Astrocyte (in vitro differentiated cells and primary cell): Measurements from ENCODE around the gene MN1. TPM values are rescaled to one million over a fixed set of nuclear protein-coding genes. Genes with fewer than 3 reads are reported as not detected.

Experiments used
- DNase-seq: peaks from one replicate; pipeline ENCODE4 v3.0.0-alpha.2; 2010; ENCODE audit warnings: low read depth
- FAIRE-seq: peaks from 2 replicates; lab custom pipeline; 2011; peaks lifted over from hg19 to GRCh38; lab: Jason Lieb, UNC
- H2AFZ ChIP-seq: 2 replicates; pipeline ENCODE4 v1.6.0; 2012; ENCODE audit warnings: low read depth, low read length, inconsistent platforms
- H3K27ac ChIP-seq: 2 replicates; pipeline ENCODE4 v1.5.1; 2011; ENCODE audit warnings: low read depth, low read length, inconsistent platforms
- H3K27me3 ChIP-seq: 2 replicates; pipeline ENCODE4 v1.6.0; 2011; ENCODE audit warnings: low read length, inconsistent platforms; ENCODE audit not compliant: insufficient read depth
- H3K36me3 ChIP-seq: 2 replicates; pipeline ENCODE4 v1.5.1; 2011; ENCODE audit warnings: low read length, inconsistent platforms; ENCODE audit not compliant: insufficient read depth
- H3K4me1 ChIP-seq: 2 replicates; pipeline ENCODE4 v1.5.1; 2011; ENCODE audit warnings: low read length, inconsistent platforms; ENCODE audit not compliant: insufficient read depth
- H3K4me2 ChIP-seq: 2 replicates; pipeline ENCODE4 v1.6.0; 2012; ENCODE audit warnings: low read length, inconsistent platforms
- H3K4me3 ChIP-seq: 2 replicates; pipeline ENCODE4 v1.5.1; 2011; ENCODE audit warnings: low read depth, mild to moderate bottlenecking, low read length, inconsistent platforms; ENCODE audit not compliant: insufficient read depth
- H3K79me2 ChIP-seq: 2 replicates; pipeline ENCODE4 v1.6.0; 2012; ENCODE audit warnings: mild to moderate bottlenecking, low read length, inconsistent platforms; ENCODE audit not compliant: insufficient read depth
- H3K9ac ChIP-seq: 2 replicates; pipeline ENCODE4 v1.6.0; 2012; ENCODE audit warnings: mild to moderate bottlenecking, low read length, inconsistent platforms
- H3K9me3 ChIP-seq: 2 replicates; pipeline ENCODE4 v1.5.1; 2012; ENCODE audit warnings: low read depth, mild to moderate bottlenecking, low read length, inconsistent platforms; ENCODE audit not compliant: insufficient read depth
- H4K20me1 ChIP-seq: 2 replicates; pipeline ENCODE4 v1.6.0; 2012; ENCODE audit warnings: low read length, inconsistent platforms; ENCODE audit not compliant: insufficient read depth
- H3K27ac Mint-ChIP-seq: one replicate; pipeline ENCODE4 v1.8.0; 2021; ENCODE audit warnings: mild to moderate bottlenecking, mixed read lengths; ENCODE audit not compliant: unreplicated experiment
- H3K27me3 Mint-ChIP-seq: one replicate; pipeline ENCODE4 v1.8.0; 2021; ENCODE audit warnings: low read depth, mixed read lengths; ENCODE audit not compliant: unreplicated experiment
- H3K36me3 Mint-ChIP-seq: one replicate; pipeline ENCODE4 v1.8.0; 2021; ENCODE audit warnings: low read depth, mixed read lengths; ENCODE audit not compliant: unreplicated experiment
- H3K4me1 Mint-ChIP-seq: one replicate; pipeline ENCODE4 v1.8.0; 2021; ENCODE audit warnings: low read depth, mixed read lengths; ENCODE audit not compliant: unreplicated experiment
- H3K4me3 Mint-ChIP-seq: one replicate; pipeline ENCODE4 v1.8.0; 2021; ENCODE audit warnings: mild to moderate bottlenecking, moderate library complexity, mixed read lengths; ENCODE audit not compliant: unreplicated experiment
- H3K9me3 Mint-ChIP-seq: one replicate; pipeline ENCODE4 v1.8.0; 2021; ENCODE audit warnings: mild to moderate bottlenecking, mixed read lengths; ENCODE audit not compliant: unreplicated experiment
- EZH2 ChIP-seq: IDR thresholded peaks from 2 replicates; pipeline ENCODE4 v1.6.1; 2012; ENCODE audit warnings: mild to moderate bottlenecking, low read length, inconsistent platforms; ENCODE audit not compliant: insufficient read depth
- total RNA-seq: library from RNA; stranded (reverse); gene quantifications from 2 replicates; pipeline ENCODE4 v1.2.1, GENCODE V29; 2021
- TF ChIP-seq, protein P1 (sequence below): IDR thresholded peaks from 2 replicates; pipeline ENCODE4 v1.5.1; 2011; ENCODE audit warnings: low read depth, mild to moderate bottlenecking, inconsistent platforms, low read length, moderate library complexity; ENCODE audit not compliant: insufficient read depth

Gene MN1
- total RNA-seq, 1 donor from 2014 or later, result 98.6 TPM

GRCh38 chr22:27800250-27801201 lies 1.0 kb downstream of the MN1 start:
- Histone ChIP-seq H3K36me3 (peaks cover 7% of the 10 kb centered on the region), H3K27ac (peak overlapping the region; percentile 76), H3K4me3 (peak overlapping the region; percentile 71), H2AFZ (peak overlapping the region; percentile 4), H3K4me2 (peak overlapping the region; percentile 98), H3K9me3 (no peaks in the 10 kb centered on the region), H3K9ac (peak overlapping the region; percentile 88), H3K79me2 (peaks cover 70% of the 10 kb centered on the region), H3K4me1 (peaks cover 27% of the 10 kb centered on the region), H4K20me1 (peaks cover 41% of the 10 kb centered on the region), H3K27me3 (no peaks in the 10 kb centered on the region)
- Mint-ChIP-seq H3K4me1 (peaks cover 18% of the 10 kb centered on the region), H3K27me3 (no peaks in the 10 kb centered on the region), H3K27ac (peak overlapping the region; percentile 53), H3K9me3 (no peaks in the 10 kb centered on the region), H3K4me3 (peak overlapping the region; percentile 88), H3K36me3 (peaks cover 19% of the 10 kb centered on the region)
- DNase-seq (no peak), FAIRE-seq (no peak)
- TF ChIP-seq, protein P1, sequence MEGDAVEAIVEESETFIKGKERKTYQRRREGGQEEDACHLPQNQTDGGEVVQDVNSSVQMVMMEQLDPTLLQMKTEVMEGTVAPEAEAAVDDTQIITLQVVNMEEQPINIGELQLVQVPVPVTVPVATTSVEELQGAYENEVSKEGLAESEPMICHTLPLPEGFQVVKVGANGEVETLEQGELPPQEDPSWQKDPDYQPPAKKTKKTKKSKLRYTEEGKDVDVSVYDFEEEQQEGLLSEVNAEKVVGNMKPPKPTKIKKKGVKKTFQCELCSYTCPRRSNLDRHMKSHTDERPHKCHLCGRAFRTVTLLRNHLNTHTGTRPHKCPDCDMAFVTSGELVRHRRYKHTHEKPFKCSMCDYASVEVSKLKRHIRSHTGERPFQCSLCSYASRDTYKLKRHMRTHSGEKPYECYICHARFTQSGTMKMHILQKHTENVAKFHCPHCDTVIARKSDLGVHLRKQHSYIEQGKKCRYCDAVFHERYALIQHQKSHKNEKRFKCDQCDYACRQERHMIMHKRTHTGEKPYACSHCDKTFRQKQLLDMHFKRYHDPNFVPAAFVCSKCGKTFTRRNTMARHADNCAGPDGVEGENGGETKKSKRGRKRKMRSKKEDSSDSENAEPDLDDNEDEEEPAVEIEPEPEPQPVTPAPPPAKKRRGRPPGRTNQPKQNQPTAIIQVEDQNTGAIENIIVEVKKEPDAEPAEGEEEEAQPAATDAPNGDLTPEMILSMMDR, result no peak
- TF ChIP-seq EZH2, result peak; percentile 49

- Mint-ChIP-seq H3K4me1 (peaks cover 18% of the 10 kb centered on the region), H3K9me3 (no peaks in the 10 kb centered on the region), H3K4me3 (peak overlapping the region; percentile 99), H3K27me3 (no peaks in the 10 kb centered on the region), H3K36me3 (peaks cover 24% of the 10 kb centered on the region), H3K27ac (no peak overlapping the region)
- Histone ChIP-seq H4K20me1 (peaks cover 48% of the 10 kb centered on the region), H3K79me2 (peaks cover 77% of the 10 kb centered on the region), H3K27ac (peak overlapping the region; percentile 76), H3K4me1 (peaks cover 28% of the 10 kb centered on the region), H3K9ac (peak overlapping the region; percentile 88), H3K4me3 (peak overlapping the region; percentile 71), H2AFZ (no peak overlapping the region), H3K36me3 (peaks cover 11% of the 10 kb centered on the region), H3K27me3 (no peaks in the 10 kb centered on the region), H3K4me2 (peak overlapping the region; percentile 98), H3K9me3 (no peaks in the 10 kb centered on the region)
- FAIRE-seq, result no peak
- TF ChIP-seq EZH2, result peak; percentile 52
- TF ChIP-seq, protein P1, result no peak
- DNase-seq, result no peak
Measured at GRCh38 chr22:27799827-27800249, 1.7 kb downstream of the MN1 start.
